ENCODE results near the gene RIMBP2.

Gene RIMBP2

GRCh38 chr12:130405332-130405731 lies 310.8 kb downstream of the RIMBP2 start:
- DNase-seq: no peak

- no peak for DNase-seq
Observed at GRCh38 chr12:130401703-130402102, 314.4 kb downstream of the RIMBP2 start.

- no peak for DNase-seq
Observed at GRCh38 chr12:130398100-130398848, 317.8 kb downstream of the RIMBP2 start.

- DNase-seq: no peak
Observed at GRCh38 chr12:130396667-130397066, 319.4 kb downstream of the RIMBP2 start.

GRCh38 chr12:130394906-130395305 lies 321.2 kb downstream of the RIMBP2 start:
- DNase-seq: no peak

GRCh38 chr12:130391186-130391585 lies 324.9 kb downstream of the RIMBP2 start:
- no peak for DNase-seq

GRCh38 chr12:130385193-130385592 lies 330.9 kb downstream of the RIMBP2 start:
- DNase-seq: no peak

GRCh38 chr12:130384234-130384633 lies 331.9 kb downstream of the RIMBP2 start:
- DNase-seq: no peak

- DNase-seq: no peak
Observed at GRCh38 chr12:130382818-130383217, 333.3 kb downstream of the RIMBP2 start.

- no peak for DNase-seq
Observed at GRCh38 chr12:130375296-130376287, 340.5 kb downstream of the RIMBP2 start.

GRCh38 chr12:130374083-130374482 lies 342.0 kb downstream of the RIMBP2 start:
- DNase-seq: no peak

- no peak for DNase-seq
Observed at GRCh38 chr12:130372936-130373335, 343.2 kb downstream of the RIMBP2 start.

- DNase-seq: no peak
Observed at GRCh38 chr12:130371296-130371695, 344.8 kb downstream of the RIMBP2 start.

GRCh38 chr12:130369816-130370215 lies 346.3 kb downstream of the RIMBP2 start:
- DNase-seq: no peak

GRCh38 chr12:130367523-130367922 lies 348.6 kb downstream of the RIMBP2 start:
- DNase-seq: no peak

GRCh38 chr12:130367003-130367402 lies 349.1 kb downstream of the RIMBP2 start:
- no peak for DNase-seq

- DNase-seq: no peak
Observed at GRCh38 chr12:130366159-130366558, 349.9 kb downstream of the RIMBP2 start.

- no peak for DNase-seq
Observed at GRCh38 chr12:130364578-130364977, 351.5 kb downstream of the RIMBP2 start.

- no peak for DNase-seq
Observed at GRCh38 chr12:130362060-130362459, 354.0 kb downstream of the RIMBP2 start.

GRCh38 chr12:130357729-130358330 lies 358.3 kb downstream of the RIMBP2 start:
- DNase-seq: no peak

GRCh38 chr12:130357241-130357640 lies 358.9 kb downstream of the RIMBP2 start:
- no peak for DNase-seq

GRCh38 chr12:130356222-130356621 lies 359.9 kb downstream of the RIMBP2 start:
- DNase-seq: no peak

- no peak for DNase-seq
Observed at GRCh38 chr12:130354407-130354806, 361.7 kb downstream of the RIMBP2 start.

Data from stimulated activated naive CD4-positive, alpha-beta T cell (primary cell).